WI38 (cell line): Measurements from ENCODE around the gene DOCK10.

Experiments
- H3K4me3 ChIP-seq: 2 replicates; pipeline ENCODE4 v1.5.1; 2011; ENCODE audit warnings: low read depth, mild to moderate bottlenecking, control low read depth, low read length
- CTCF ChIP-seq: IDR thresholded peaks from 2 replicates; pipeline ENCODE4 v1.5.1; 2012; ENCODE audit warnings: low read depth, mild to moderate bottlenecking, control low read depth, low read length

DOCK10 gene

DNA sequence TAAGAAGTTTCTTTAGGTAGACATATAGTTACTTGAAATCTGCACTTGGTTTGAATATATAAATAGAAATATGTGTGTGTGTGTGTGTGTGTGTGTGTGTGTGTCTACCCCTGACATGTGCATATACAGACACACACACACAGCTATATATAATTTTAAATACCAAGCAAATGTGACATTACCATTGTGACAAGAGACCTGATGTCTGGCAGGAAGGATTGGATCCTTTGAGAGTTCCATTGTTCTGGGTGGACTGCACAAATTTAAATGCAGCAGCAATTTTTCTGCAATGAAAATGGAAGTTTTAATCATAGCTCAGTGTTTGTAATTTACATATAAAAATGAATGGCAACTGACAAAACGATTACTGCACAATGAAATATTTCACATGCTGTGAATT lies 238.3 kb downstream of the DOCK10 start:
- no peak for TF ChIP-seq CTCF

GRCh38 chr2:224802407-224802806 lies 239.9 kb downstream of the DOCK10 start:
- no peak for TF ChIP-seq CTCF
- H3K4me3 ChIP-seq: no peak overlapping the region

More for the DNA sequence above, 238.3 kb downstream of the DOCK10 start:
- no peak overlapping the region for H3K4me3 ChIP-seq

DNA sequence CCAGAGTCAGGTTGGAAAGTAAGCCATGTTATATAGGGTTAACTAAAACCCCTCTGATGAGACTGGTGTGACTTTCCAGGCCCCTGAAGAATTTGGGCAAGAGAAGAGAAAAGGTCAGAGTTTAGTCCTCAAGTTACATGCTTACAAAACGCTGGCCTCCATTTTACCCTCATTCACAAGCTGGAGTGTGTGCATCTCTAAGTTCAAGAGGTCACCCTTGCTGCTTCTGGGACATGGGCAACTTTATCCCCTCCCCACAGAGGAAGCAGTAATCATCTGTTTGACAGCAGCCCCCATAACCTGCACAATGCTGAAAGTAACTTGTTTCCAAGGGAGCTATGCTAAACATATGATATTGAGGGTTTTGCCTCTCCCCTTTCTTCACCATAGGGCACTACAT lies 240.9 kb downstream of the DOCK10 start:
- TF ChIP-seq CTCF: no peak
- no peak overlapping the region for H3K4me3 ChIP-seq

DNA sequence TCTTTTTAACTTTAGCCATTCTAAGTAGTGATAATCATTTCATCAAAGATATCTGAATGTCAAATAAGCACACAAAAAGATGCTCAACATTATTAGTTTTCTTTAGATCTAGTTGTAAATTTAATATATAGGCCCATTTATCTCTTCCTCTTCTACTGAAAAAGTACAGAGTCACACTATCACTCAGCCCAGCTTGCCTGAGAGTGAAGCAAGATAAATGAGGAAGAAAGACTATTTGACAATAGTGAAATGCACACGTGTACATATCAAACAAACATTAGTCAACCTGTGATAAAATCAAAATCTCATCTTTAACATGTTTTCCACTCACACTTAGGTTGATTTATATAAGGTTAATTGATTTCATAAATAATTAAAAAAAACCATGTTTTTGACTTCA lies 242.6 kb downstream of the DOCK10 start:
- no peak overlapping the region for H3K4me3 ChIP-seq
- TF ChIP-seq CTCF: no peak

DNA sequence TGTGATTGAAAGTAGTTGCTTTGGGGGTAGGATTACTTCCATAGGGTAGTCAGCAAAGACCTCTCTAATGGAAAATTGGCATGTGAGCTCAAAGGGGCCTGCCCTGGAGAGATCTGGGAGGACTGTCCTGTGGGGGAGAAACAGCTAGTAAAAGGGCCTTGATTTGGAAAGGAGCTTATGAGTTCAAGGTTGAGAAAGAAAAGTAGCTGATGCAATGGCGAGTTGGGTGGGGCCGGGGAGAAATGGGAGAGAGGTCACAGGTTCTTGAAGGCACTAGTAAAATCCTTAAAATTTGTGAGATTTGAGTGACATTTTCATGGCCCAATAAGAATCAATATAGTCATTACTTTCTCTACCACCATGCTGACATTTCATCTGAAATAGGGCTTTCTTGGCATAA lies 244.1 kb downstream of the DOCK10 start:
- H3K4me3 ChIP-seq: no peak overlapping the region
- no peak for TF ChIP-seq CTCF

DNA sequence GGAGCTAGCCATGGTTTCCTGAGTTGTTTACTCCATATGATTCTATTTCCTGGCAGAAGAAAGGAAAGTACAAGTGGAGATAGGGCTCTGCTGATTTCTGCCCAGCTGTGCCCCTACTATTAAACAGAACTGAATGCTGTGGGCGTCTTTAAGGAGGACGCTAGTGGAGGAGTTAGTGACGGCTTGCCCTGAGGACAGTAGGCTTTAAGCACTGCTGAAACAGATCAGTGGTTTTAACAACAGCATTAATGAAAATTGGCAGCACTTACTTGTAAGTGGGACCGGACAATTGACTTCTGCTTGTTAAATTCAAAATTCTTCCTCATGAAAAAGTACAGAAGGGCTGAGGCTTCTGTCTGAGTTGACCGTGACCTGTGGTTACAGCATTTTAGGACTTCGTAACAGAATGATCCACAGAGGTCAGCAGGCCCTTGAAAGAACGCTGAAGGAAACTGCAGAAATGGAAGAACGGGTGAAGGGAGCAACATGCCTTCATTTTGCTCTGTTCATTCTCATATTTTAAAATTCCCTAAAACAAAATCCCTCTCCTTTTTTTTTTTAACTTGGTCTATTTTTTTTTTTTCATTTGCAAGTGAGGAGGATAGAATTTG lies 245.5 kb downstream of the DOCK10 start:
- no peak for TF ChIP-seq CTCF
- H3K4me3 ChIP-seq: no peak overlapping the region

GRCh38 chr2:224793946-224794345 lies 248.3 kb downstream of the DOCK10 start:
- no peak for TF ChIP-seq CTCF
- H3K4me3 ChIP-seq: no peak overlapping the region
